ENCODE results near the gene FANCE. TPM values are rescaled to one million over a fixed set of nuclear protein-coding genes. Genes with fewer than 3 reads are reported as not detected.

FANCE gene
- total and polyA plus RNA-seq, 9 of the 15 experiments (the other 6 are each of a cell fraction or from before 2014, with no cell fraction given), result 5.7 to 30.2 (median 17.0) TPM

GRCh38 chr6:35452183-35453090 lies at the start of gene FANCE (continued):
- no peak for TF ChIP-seq CEBPB (tag; IDR thresholded peaks at IDR 0.05)
- TF ChIP-seq, protein P1, sequence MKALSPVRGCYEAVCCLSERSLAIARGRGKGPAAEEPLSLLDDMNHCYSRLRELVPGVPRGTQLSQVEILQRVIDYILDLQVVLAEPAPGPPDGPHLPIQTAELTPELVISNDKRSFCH (CRISPR knock-in tag; IDR thresholded peaks at IDR 0.05), result no peak
- TF ChIP-seq, protein P1 (tag; IDR thresholded peaks at IDR 0.05), result peak; percentile 55; the same call in 1 of the 2 replicates
- no peak for TF ChIP-seq NFATC3 (IDR thresholded peaks at IDR 0.05)
- no peak for TF ChIP-seq SIRT6 (IDR thresholded peaks at IDR 0.05; ENCODE audit: low read depth, low read length)
- TF ChIP-seq AFF1 (IDR thresholded peaks at IDR 0.05; ENCODE audit: low read depth in 1 of 2, partially characterized antibody in 2 of 2), result no peak
- TF ChIP-seq ATF1 (CRISPR knock-in tag; IDR thresholded peaks at IDR 0.05), result no peak
- peak; percentile 69 for TF ChIP-seq ATF1 (tag; IDR thresholded peaks at IDR 0.05)
- no peak for TF ChIP-seq SMARCE1 (IDR thresholded peaks at IDR 0.05)
- TF ChIP-seq ETV5 (CRISPR knock-in tag; IDR thresholded peaks at IDR 0.05; ENCODE audit: low read depth), result peak; percentile 41; the same call in 1 of the 2 replicates
- TF ChIP-seq FOXK1 (CRISPR knock-in tag; IDR thresholded peaks at IDR 0.05; ENCODE audit: borderline replicate concordance), result no peak
- TF ChIP-seq CREB3L1 (IDR thresholded peaks at IDR 0.05; ENCODE audit: borderline replicate concordance, low read depth), result no peak; the same call in 1 of the 2 replicates
- no peak for TF ChIP-seq ZNF174 (CRISPR knock-in tag; IDR thresholded peaks at IDR 0.05)
- no peak for TF ChIP-seq NFYB (IDR thresholded peaks at IDR 0.05; ENCODE audit: extremely low read depth, insufficient read length)
- TF ChIP-seq ZNF165 (CRISPR knock-in tag; IDR thresholded peaks at IDR 0.05; ENCODE audit: borderline replicate concordance), result no peak
- TF ChIP-seq ZEB2 (IDR thresholded peaks at IDR 0.05), result no peak
- no peak for TF ChIP-seq BDP1 (IDR thresholded peaks at IDR 0.05; ENCODE audit: insufficient read depth, insufficient read length)
- TF ChIP-seq E2F3 (CRISPR knock-in tag; IDR thresholded peaks at IDR 0.05), result peak; percentile 97
- no peak for TF ChIP-seq BACH1 (tag; IDR thresholded peaks at IDR 0.05)
- 0 out of 2 replicates have a peak, but pooled peaks have one; percentile 59 for TF ChIP-seq KLF13 (tag; IDR thresholded peaks at IDR 0.05; ENCODE audit: borderline replicate concordance, low read depth)
- peak; percentile 79 for TF ChIP-seq HNRNPL (IDR thresholded peaks at IDR 0.05; ENCODE audit: low read depth, low read length)
- TF ChIP-seq ELK1 (CRISPR knock-in tag; IDR thresholded peaks at IDR 0.05), result no peak; the same call in 1 of the 2 replicates
